Mesothelial cell of epicardium (in vitro differentiated cells): ENCODE results near the gene CES2. TPM values are rescaled to one million over a fixed set of nuclear protein-coding genes. Genes with fewer than 3 reads are reported as not detected.

Experiments
- DNase-seq, 2 experiments: peaks; one replicate each; pipeline ENCODE4 v3.0.0; 2021; ENCODE audit warnings: low spot score in 2 of 2; ENCODE audit not compliant: unreplicated experiment in 2 of 2
- H3K27ac Mint-ChIP-seq: 2 replicates; pipeline ENCODE4 v1.8.0; 2021; ENCODE audit warnings: mixed read lengths
- H3K27me3 Mint-ChIP-seq: 2 replicates; pipeline ENCODE4 v1.8.0; 2021; ENCODE audit warnings: low read depth, mixed read lengths
- H3K36me3 Mint-ChIP-seq: 2 replicates; pipeline ENCODE4 v1.8.0; 2021; ENCODE audit warnings: mixed read lengths
- H3K4me1 Mint-ChIP-seq: 2 replicates; pipeline ENCODE4 v1.8.0; 2021; ENCODE audit warnings: mixed read lengths
- H3K4me3 Mint-ChIP-seq: 2 replicates; pipeline ENCODE4 v1.8.0; 2021; ENCODE audit warnings: mild to moderate bottlenecking, moderate library complexity, mixed read lengths
- H3K9me3 Mint-ChIP-seq: 2 replicates; pipeline ENCODE4 v1.8.0; 2021; ENCODE audit warnings: mixed read lengths
- CTCF ChIP-seq: fragments of 200-600 bp; sonication (generic); IDR thresholded peaks from one replicate; pipeline ENCODE4 v1.5.0; 2021; ENCODE audit warnings: antibody characterized with exemption; ENCODE audit not compliant: unreplicated experiment
- total RNA-seq: library from RNA; stranded (reverse); gene quantifications from 3 replicates; pipeline ENCODE4 v1.2.1, GENCODE V29; 2021

The CES2 gene
- total RNA-seq, 1 donor from 2014 or later: 52.0 TPM

GRCh38 chr16:66937725-66938337 lies 2.5 kb downstream of the CES2 start:
- H3K27ac Mint-ChIP-seq: no peak overlapping the region
- TF ChIP-seq CTCF: no peak
- no peaks in the 10 kb centered on the region for H3K27me3 Mint-ChIP-seq
- H3K4me1 Mint-ChIP-seq: peaks cover 38% of the 10 kb centered on the region
- H3K9me3 Mint-ChIP-seq: no peaks in the 10 kb centered on the region
- no peak overlapping the region for H3K4me3 Mint-ChIP-seq
- no peak for DNase-seq
- peaks cover 20% of the 10 kb centered on the region for H3K36me3 Mint-ChIP-seq

GRCh38 chr16:66939366-66939765 lies 4.0 kb downstream of the CES2 start:
- H3K36me3 Mint-ChIP-seq: peaks cover 23% of the 10 kb centered on the region
- no peak for DNase-seq
- no peaks in the 10 kb centered on the region for H3K27me3 Mint-ChIP-seq
- H3K9me3 Mint-ChIP-seq: no peaks in the 10 kb centered on the region
- TF ChIP-seq CTCF: no peak
- peaks cover 24% of the 10 kb centered on the region for H3K4me1 Mint-ChIP-seq
- H3K27ac Mint-ChIP-seq: no peak overlapping the region
- no peak overlapping the region for H3K4me3 Mint-ChIP-seq

- H3K27me3 Mint-ChIP-seq: no peaks in the 10 kb centered on the region
- H3K36me3 Mint-ChIP-seq: peaks cover 23% of the 10 kb centered on the region
- no peaks in the 10 kb centered on the region for H3K9me3 Mint-ChIP-seq
- TF ChIP-seq CTCF: no peak
- H3K4me3 Mint-ChIP-seq: no peak overlapping the region
- H3K4me1 Mint-ChIP-seq: peaks cover 20% of the 10 kb centered on the region
- no peak for DNase-seq
- no peak overlapping the region for H3K27ac Mint-ChIP-seq
Measured at GRCh38 chr16:66940236-66940635, 4.9 kb downstream of the CES2 start.

- Mint-ChIP-seq H3K4me1 (no peaks in the 10 kb centered on the region), H3K27me3 (no peaks in the 10 kb centered on the region), H3K4me3 (no peak overlapping the region), H3K36me3 (peaks cover 19% of the 10 kb centered on the region), H3K9me3 (no peaks in the 10 kb centered on the region), H3K27ac (no peak overlapping the region)
- DNase-seq: no peak
- no peak for TF ChIP-seq CTCF
Measured at GRCh38 chr16:66942981-66943380, 7.7 kb downstream of the CES2 start.

GRCh38 chr16:66943426-66944053 lies 8.2 kb downstream of the CES2 start:
- Mint-ChIP-seq H3K4me3 (no peak overlapping the region), H3K4me1 (no peaks in the 10 kb centered on the region), H3K27me3 (no peaks in the 10 kb centered on the region), H3K36me3 (peaks cover 19% of the 10 kb centered on the region), H3K27ac (no peak overlapping the region), H3K9me3 (no peaks in the 10 kb centered on the region)
- DNase-seq: no peak
- TF ChIP-seq CTCF: no peak
